HG02588 (cell line): ENCODE results near the gene WDR37.

Experiments
- ATAC-seq: cut with Tn5 transposase; IDR thresholded peaks from one replicate; pipeline ENCODE4 v1.9.1; 2021; ENCODE audit warnings: mild to moderate bottlenecking, moderate library complexity; ENCODE audit not compliant: unreplicated experiment

WDR37 gene

GRCh38 chr10:1070919-1071318, 14.7 kb downstream of the WDR37 start:
- ATAC-seq = no peak

GRCh38 chr10:1074052-1074747, 18.0 kb downstream of the WDR37 start:
- ATAC-seq = no peak

DNA sequence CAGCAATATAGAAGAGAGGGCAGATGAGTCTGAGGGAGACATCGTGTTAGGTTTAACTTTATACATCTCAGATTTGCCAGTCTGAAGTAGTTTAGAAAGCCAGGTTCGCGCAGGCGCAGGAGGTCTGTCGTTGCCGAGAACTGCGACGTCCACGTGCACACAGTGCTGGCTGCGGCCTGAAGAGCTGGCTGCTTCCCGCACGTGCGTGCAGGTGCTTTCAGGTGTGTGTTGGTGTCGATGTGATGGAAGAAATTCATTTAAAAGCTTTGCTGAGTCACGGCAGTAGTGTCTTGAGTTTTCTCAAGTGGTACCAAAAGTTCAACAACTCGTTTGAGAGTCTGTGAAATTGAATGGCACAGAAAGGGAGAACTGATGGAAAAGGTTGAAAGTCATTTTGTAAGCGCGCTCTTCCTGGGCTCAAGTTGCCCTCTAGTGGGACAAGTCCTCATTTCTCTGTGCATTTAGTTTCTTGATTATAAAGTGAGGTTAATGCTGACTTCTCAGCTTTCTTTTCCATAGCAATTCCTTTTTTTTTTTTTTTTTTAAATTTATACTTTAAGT, 18.6 kb downstream of the WDR37 start:
- ATAC-seq = no peak

GRCh38 chr10:1078668-1079067, 22.5 kb downstream of the WDR37 start:
- ATAC-seq = no peak

DNA sequence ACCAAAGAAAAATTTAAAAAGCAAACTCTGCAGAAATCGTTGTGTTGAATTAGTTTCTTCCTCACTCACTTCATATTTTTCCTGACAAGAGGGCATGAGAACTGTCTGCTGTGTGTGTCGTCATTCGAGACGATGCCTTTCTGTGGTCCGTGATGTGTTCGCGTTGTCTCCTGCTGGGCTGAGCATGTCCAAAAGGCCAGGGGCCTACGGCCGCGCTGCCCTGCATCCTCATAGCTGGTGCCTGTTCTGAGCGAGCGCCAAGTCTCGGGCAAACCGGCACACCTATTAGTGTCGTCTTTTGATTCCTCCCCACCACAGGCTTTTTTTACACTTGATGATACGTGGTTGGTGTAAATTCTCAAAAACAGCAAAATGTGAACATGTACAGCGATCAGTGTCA, 27.4 kb downstream of the WDR37 start:
- no peak for ATAC-seq

DNA sequence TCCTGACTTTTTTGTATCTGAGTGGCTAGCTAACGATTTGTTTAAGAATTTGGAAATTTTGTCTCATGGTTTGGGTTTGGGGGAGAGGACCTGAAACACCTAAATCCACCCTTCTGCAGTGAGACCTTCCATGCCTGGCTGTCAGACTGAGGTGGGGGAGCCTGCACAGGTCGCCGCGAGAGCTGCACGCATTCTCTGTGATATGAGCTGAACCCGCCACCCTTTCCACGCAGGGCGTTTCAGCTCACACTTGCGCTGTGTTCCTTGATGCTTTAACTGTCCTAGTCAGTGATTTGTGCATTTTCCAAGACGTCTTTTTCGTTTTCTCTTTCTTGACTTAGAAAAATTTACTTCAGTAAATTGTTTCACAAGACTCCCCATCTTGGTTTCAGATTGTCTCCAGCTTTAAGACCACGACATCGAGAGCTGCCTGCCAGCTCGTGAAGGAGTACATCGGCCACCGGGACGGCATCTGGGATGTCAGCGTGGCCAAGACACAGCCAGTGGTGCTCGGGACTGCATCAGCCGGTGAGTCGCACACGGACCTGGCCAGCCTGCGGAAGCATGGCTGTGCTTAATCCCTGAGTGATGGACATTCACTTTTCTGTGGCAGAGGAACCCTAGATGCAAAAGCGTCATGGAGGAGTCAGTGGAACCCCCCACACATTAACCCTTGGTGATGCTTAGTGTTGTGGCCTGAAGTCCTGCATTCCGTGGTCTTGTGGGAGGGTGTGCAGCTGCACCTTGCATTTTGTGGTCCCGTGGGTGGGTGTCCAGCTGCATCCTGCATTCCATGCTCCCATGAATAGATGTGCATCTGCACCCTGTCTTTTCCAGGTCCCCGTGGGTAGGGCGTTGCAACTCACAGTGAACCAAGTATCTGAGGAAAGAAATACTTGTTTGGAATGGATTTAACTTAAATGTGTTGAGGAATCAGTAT, 28.1 kb downstream of the WDR37 start:
- ATAC-seq = no peak

GRCh38 chr10:1085258-1085657, 29.1 kb downstream of the WDR37 start:
- no peak for ATAC-seq

DNA sequence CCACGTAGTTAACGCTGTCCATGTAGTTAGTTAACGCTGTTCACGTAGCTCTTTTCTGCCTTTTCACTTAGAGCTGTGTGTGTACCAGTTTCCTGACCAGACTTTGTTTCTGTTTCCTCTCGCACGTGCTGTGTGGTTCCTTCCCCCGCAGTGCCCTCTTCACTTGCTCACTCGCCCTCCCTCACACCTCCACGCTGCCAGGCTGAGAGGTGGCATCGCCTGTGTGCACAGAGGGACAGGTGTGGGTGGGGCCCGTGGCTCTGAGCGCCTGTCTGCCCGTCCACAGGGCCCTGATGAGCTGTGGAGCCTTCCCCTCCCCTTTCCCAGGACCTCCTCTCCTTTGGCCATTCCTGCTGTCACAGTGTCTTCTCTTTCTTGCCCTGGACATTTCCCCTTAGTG, 30.6 kb downstream of the WDR37 start:
- no peak for ATAC-seq

DNA sequence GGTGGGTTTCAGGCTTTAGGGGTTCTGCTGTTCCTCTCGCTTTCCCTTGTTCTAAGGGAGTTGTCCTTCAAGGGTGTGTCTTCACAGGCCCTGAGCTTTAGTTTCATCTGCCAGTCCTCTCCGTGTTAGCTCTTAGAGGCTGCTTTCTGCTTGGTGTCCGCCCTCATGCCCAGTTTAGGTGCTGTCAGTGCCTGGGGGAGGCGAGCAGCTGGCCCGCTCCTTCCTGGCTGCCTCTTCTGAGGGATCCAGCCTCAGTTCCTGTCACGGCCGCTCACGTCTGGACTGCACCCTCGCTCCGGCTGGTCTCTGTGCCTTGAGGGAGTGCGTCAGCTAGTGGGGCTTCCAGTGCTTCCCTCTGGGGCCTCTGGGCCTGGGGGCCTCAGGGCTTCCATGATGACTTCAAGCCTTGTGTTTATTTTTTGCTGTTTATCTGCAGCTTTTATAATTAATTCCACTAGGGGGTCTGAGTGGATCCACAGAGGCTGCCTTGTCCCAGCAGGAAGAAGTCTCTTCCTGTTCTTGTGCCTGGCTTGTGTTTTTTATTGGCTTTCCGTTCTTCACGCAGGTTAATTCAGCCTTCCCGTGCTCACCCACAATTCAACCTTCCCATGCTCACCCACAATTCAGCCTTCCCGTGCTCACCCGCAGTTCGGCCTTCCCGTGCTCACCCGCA, 33.0 kb downstream of the WDR37 start:
- no peak for ATAC-seq

GRCh38 chr10:1090696-1091095, 34.5 kb downstream of the WDR37 start:
- no peak for ATAC-seq

DNA sequence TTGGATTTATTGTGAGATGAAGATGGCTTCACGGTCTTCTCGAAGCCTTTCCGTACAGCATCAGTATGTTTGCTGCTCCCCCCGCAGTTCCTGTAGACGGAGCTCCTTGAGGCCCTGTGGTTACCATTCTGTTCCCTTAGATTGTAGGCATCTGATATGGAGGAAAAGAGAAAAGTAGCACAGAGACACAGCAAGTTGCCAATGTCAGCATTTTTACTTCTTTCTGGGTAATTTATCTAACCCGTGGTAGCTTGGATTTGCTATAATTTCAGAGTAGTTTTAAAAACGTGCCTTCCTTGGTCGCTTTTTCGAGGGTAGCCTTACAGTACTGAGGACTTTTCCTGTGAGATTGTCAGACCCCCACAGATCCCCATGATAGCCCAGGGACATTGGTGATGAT, 37.5 kb downstream of the WDR37 start:
- ATAC-seq = no peak

- ATAC-seq = no peak
These were observed 38.2 kb downstream of the WDR37 start for GRCh38 chr10:1094112-1095057.

DNA sequence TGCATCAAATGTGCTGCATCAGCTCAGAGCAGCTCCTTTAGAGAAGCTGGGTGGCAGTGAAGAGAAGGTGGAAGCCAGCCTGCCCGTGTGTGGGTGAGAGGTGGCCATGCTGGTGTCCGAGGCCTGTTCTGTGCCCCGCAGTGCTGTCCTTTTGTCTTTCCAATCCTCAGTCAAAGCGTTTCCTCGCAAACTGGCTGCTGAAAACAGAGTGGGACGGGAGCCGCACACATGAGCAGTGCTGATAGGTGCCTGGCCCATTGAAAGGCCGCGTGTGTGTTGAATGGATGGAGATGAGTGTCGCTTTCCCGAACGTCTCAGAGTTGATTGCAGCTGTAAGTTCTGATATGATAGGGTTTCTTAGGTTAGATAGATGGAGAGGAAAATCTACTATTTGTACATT, 39.3 kb downstream of the WDR37 start:
- no peak for ATAC-seq

- no peak for ATAC-seq
These were observed 40.2 kb downstream of the WDR37 start for GRCh38 chr10:1096287-1096889.

DNA sequence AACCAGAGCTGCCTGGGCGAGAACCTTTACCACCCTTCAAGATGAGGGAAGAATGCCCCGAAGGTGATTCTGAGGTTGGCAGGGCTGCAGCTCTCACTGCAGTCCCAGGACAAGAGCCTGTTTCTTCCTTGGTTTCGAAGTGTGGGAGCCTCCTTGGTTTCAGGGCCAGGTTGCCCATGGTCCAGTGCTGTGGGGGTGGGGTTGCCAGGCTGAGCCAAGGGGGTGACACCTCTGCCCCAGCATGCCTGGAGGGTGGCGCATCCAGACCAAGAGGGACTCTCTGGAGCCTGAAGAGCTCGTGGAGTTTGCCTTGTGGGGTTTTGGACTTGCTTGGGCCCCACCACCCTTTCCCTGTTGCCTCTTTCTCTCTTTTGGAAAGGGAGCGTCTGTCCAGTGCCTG, 41.3 kb downstream of the WDR37 start:
- no peak for ATAC-seq

- no peak for ATAC-seq
These were observed 44.0 kb downstream of the WDR37 start for GRCh38 chr10:1100143-1100542.

DNA sequence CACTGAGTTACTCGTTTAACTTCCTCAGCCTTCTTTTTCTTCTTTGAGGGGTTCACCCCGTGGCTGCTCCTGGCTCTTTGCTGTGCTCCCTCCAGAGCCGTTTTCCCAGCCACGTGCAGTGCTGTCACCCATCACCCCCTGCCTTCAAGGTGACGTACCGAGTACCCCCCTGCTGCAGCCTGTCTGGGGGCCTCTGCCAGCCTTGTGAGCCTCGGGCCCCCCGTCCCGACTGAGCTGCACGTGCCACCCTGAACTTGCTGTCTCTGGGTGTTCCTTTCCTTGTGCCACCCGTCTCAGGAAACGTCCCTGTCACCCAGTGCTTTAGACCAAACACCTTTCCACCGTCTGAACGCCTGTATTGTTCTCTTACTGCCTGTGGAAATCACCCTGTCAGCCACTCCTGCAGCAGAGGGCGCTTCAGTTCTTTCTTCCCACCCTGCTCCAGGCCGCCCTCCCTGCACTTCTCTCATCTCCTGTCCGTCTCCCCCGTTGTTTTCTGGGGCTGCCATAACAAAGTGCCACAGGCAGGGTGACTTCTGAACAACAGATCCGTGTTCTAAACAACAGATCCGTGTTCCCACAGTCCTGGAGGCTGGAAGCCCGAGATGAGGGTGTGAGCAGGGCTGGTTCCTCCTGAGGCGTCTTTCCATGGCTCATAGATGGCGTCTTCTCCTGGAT, 44.6 kb downstream of the WDR37 start:
- ATAC-seq = no peak

GRCh38 chr10:1101946-1102345, 45.8 kb downstream of the WDR37 start:
- no peak for ATAC-seq

- ATAC-seq = no peak
These were observed 46.2 kb downstream of the WDR37 start for GRCh38 chr10:1102416-1102815.
